Panc1 (cell line): ENCODE data around the gene JAZF1. TPM values are rescaled to one million over a fixed set of nuclear protein-coding genes. Genes with fewer than 3 reads are reported as not detected.

Experiments
- ATAC-seq: fragments of 200-7000 bp; cut with Tn5 transposase; 2 replicates; pipeline ENCODE4 v1.9.1; 2020; ENCODE audit warnings: mild to moderate bottlenecking, moderate library complexity
- BruUV-seq: library from RNA; stranded (reverse); fragments of 400-500 nt; replicated peaks from 2 replicates; lab custom pipeline; 2021; lab: Mats Ljungman, UMichigan
- CTCF ChIA-PET: fragments of 300-600 bp; sonication (Branson Sonifier 250); formaldehyde crosslinking; loops from one replicate; lab custom pipeline; 2022; ENCODE audit warnings: antibody characterized with exemption; lab: Charles Lee
- POLR2A ChIA-PET: fragments of 300-600 bp; sonication (Branson Sonifier 250); formaldehyde crosslinking; loops from one replicate; lab custom pipeline; 2022; ENCODE audit warnings: antibody characterized with exemption; lab: Charles Lee
- DNase-seq: peaks from one replicate; pipeline ENCODE4 v3.0.0-alpha.2; 2010; ENCODE audit warnings: low read depth, low spot score
- H3K27ac ChIP-seq: 2 replicates; pipeline ENCODE4 v1.5.1; 2011; ENCODE audit warnings: mild to moderate bottlenecking, low read length, inconsistent platforms
- H3K27me3 ChIP-seq: fragments of 200-500 bp; sonication (Bioruptor generic); 2 replicates; pipeline ENCODE4 v1.6.0; 2014; ENCODE audit warnings: low read length, inconsistent platforms; ENCODE audit not compliant: control insufficient read depth, insufficient read depth
- H3K36me3 ChIP-seq: fragments of 200-500 bp; sonication (Bioruptor generic); 2 replicates; pipeline ENCODE4 v1.5.1; 2014; ENCODE audit warnings: inconsistent platforms, mild to moderate bottlenecking, low read length, moderate library complexity; ENCODE audit not compliant: control insufficient read depth, insufficient read depth
- H3K4me1 ChIP-seq: 2 replicates; pipeline ENCODE4 v1.5.1; 2011; ENCODE audit warnings: inconsistent platforms, mild to moderate bottlenecking, low read length, moderate library complexity; ENCODE audit not compliant: control insufficient read depth, insufficient read depth
- H3K4me3 ChIP-seq, 2 experiments: 2 replicates each; pipeline ENCODE4 v1.5.1; 2011 to 2012; ENCODE audit warnings: low read depth in 2 of 2, low read length in 2 of 2, mild to moderate bottlenecking in 2 of 2, inconsistent platforms in 1 of 2, moderate library complexity in 1 of 2
- H3K9me3 ChIP-seq: fragments of 200-500 bp; sonication (Bioruptor generic); 2 replicates; pipeline ENCODE4 v1.5.1; 2014; ENCODE audit warnings: low read depth, mild to moderate bottlenecking, inconsistent platforms, low read length, moderate library complexity; ENCODE audit not compliant: control insufficient read depth, insufficient read depth
- POLR2AphosphoS5 ChIP-seq: IDR thresholded peaks from 2 replicates; pipeline ENCODE4 v1.6.1; 2012; ENCODE audit warnings: mild to moderate bottlenecking, low read depth, low read length, moderate library complexity
- REST ChIP-seq, 2 experiments: IDR thresholded peaks; 2 replicates each; pipeline ENCODE4 v1.6.1; 2011 to 2012; ENCODE audit warnings: low read depth in 2 of 2, control low read depth in 1 of 2, low read length in 1 of 2, mild to moderate bottlenecking in 1 of 2, moderate library complexity in 1 of 2; ENCODE audit not compliant: insufficient read depth in 1 of 2
- SIN3A ChIP-seq: IDR thresholded peaks from 2 replicates; pipeline ENCODE4 v1.6.1; 2012; ENCODE audit warnings: low read depth, mild to moderate bottlenecking, low read length, moderate library complexity, borderline replicate concordance; ENCODE audit not compliant: insufficient read depth
- TCF7L2 ChIP-seq: IDR thresholded peaks from 2 replicates; pipeline ENCODE4 v1.6.1; 2011; ENCODE audit warnings: mild to moderate bottlenecking, low read depth, low read length, inconsistent platforms
- in situ Hi-C: cut with HindIII; loops from 2 replicates; pipeline ENCODE4 v1.10.0; 2016; ENCODE audit warnings: low sequenced_read_pairs, low pct_unique_long_range_greater_than_20kb
- intact Hi-C: fragments of 100-400 bp; cut with micrococcal nuclease; formaldehyde crosslinking; loops from one replicate; pipeline ENCODE4 v1.10.0; 2022; ENCODE audit not compliant: unreplicated experiment
- total RNA-seq: library from RNA; stranded (reverse); gene quantifications from one replicate; pipeline ENCODE4 v1.2.1, GENCODE V29; 2021; ENCODE audit not compliant: unreplicated experiment
- TF ChIP-seq, protein P1 (sequence below): fragments of 450-650 bp; IDR thresholded peaks from 2 replicates; pipeline ENCODE4 v1.5.1; 2017; ENCODE audit warnings: mild to moderate bottlenecking

Gene JAZF1
- total RNA-seq, 1 experiment from 2014 or later, result 8.8 TPM

DNA sequence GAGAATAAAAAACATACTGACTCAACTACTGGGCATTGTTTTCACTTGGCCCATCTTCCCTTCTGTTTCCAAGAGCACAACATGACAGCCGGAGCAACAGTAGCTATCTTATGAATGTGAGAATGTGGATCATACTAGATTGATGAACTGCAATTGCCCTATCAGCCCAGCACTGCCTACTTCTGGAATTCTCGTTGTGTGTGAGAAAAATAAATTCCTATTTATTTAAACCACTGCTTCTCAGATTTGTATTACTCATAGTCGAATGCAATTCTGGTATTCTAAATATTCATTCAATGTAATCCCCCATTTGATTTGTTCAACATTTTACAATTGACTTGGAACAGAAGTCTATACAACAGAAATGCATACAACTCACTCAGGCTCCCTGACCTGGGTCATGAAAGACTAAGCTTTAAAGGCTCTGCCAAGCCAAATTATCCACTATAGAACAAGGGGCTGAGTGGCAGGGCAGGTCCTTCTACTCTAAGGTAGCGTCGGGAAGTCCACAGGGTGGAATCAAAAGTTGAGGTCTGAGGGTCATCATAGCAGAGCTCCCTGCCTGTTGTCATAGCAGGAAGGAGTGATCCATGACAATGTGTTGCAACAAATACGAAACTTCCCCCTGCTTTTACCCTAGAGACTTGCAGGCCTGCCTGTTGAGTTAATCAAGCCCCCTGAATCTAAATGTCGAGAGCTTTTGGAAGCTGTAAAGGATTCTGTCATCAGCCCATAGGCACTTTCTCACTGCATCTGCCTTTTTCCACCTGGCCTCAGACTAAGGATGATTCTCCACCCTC is 12.4 kb upstream of the JAZF1 start:
- no peaks in the 10 kb centered on the region for H3K36me3 ChIP-seq
- ChIA-PET CTCF (no interaction called here), POLR2A (no interaction called here)
- no peaks in the 10 kb centered on the region for H3K9me3 ChIP-seq
- ATAC-seq (no peak), DNase-seq (no peak)
- peaks cover 16% of the 10 kb centered on the region for H3K27me3 ChIP-seq
- no peaks in the 10 kb centered on the region for H3K4me1 ChIP-seq
- no peak for TF ChIP-seq POLR2AphosphoS5
- no peak for TF ChIP-seq REST (IDR thresholded peaks at IDR 0.05; ENCODE audit: insufficient read depth in 1 of 2, low read depth in 2 of 2, low read length in 1 of 2)
- no peak overlapping the region for H3K4me3 ChIP-seq
- intact Hi-C loops, result no loop called here
- no peak overlapping the region for H3K27ac ChIP-seq
- in situ Hi-C loops, result no loop called here
- no TSS peak for BruUV-seq

DNA sequence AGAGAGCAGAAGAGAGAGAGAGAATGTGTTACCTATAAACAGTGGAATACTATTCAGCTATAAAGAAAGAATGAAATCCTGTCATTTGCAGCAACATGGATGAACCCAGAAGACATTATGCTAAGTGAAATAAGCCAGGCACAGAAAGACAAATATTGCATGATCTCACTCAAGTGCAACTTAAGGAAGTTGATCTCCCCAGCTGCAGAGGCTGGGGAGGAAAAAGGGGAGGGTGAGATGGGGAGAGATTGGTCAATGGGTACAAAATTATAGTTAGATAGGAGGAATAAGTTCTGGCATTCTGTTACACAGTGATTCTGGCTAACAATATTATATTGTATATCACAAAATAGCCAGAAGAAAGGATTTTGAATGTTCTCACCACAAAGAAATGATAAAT is 11.2 kb upstream of the JAZF1 start:
- no peaks in the 10 kb centered on the region for H3K9me3 ChIP-seq
- intact Hi-C loops, result no loop called here
- H3K27me3 ChIP-seq, result peaks cover 16% of the 10 kb centered on the region
- DNase-seq (no peak), ATAC-seq (no peak)
- TF ChIP-seq, protein P1, sequence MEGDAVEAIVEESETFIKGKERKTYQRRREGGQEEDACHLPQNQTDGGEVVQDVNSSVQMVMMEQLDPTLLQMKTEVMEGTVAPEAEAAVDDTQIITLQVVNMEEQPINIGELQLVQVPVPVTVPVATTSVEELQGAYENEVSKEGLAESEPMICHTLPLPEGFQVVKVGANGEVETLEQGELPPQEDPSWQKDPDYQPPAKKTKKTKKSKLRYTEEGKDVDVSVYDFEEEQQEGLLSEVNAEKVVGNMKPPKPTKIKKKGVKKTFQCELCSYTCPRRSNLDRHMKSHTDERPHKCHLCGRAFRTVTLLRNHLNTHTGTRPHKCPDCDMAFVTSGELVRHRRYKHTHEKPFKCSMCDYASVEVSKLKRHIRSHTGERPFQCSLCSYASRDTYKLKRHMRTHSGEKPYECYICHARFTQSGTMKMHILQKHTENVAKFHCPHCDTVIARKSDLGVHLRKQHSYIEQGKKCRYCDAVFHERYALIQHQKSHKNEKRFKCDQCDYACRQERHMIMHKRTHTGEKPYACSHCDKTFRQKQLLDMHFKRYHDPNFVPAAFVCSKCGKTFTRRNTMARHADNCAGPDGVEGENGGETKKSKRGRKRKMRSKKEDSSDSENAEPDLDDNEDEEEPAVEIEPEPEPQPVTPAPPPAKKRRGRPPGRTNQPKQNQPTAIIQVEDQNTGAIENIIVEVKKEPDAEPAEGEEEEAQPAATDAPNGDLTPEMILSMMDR, result no peak
- TF ChIP-seq REST (IDR thresholded peaks at IDR 0.05; ENCODE audit: insufficient read depth in 1 of 2, low read depth in 2 of 2, low read length in 1 of 2) (no peak), TCF7L2 (no peak), POLR2AphosphoS5 (no peak), SIN3A (no peak)
- H3K27ac ChIP-seq, result no peak overlapping the region
- H3K4me1 ChIP-seq, result no peaks in the 10 kb centered on the region
- no peaks in the 10 kb centered on the region for H3K36me3 ChIP-seq
- ChIA-PET CTCF (no interaction called here), POLR2A (no interaction called here)
- H3K4me3 ChIP-seq, result no peak overlapping the region
- in situ Hi-C loops, result no loop called here
- no TSS peak for BruUV-seq
